Bronchial epithelial cell (primary cell): Measurements from ENCODE around the gene SPTBN1. TPM values are rescaled to one million over a fixed set of nuclear protein-coding genes. Genes with fewer than 3 reads are reported as not detected.
"Not testable (repeated sequence)": the region's sequence is repeated elsewhere in the genome, so short reads cannot be mapped to it uniquely, and the experiment has no call there.

Experiments
- DNase-seq: peaks from one replicate; pipeline ENCODE4 v3.0.0-alpha.2; 2010; ENCODE audit warnings: low read depth
- FAIRE-seq: peaks from 2 replicates; lab custom pipeline; 2011; peaks lifted over from hg19 to GRCh38; lab: Jason Lieb, UNC
- H3K27me3 ChIP-seq: 2 replicates; pipeline ENCODE4 v1.5.1; 2011; ENCODE audit warnings: low read length; ENCODE audit not compliant: control insufficient read depth, insufficient read depth
- H3K36me3 ChIP-seq: 2 replicates; pipeline ENCODE4 v1.5.1; 2011; ENCODE audit warnings: low read length; ENCODE audit not compliant: control insufficient read depth, insufficient read depth
- H3K4me3 ChIP-seq: 2 replicates; pipeline ENCODE4 v1.5.1; 2011; ENCODE audit warnings: mild to moderate bottlenecking, low read depth, low read length, control low read depth
- CTCF ChIP-seq: IDR thresholded peaks from 2 replicates; pipeline ENCODE4 v1.5.1; 2011; ENCODE audit warnings: mild to moderate bottlenecking, moderate library complexity, low read length, control low read depth, inconsistent platforms; ENCODE audit not compliant: insufficient read depth, severe bottlenecking
- total RNA-seq: library from RNA; depleted of rRNA; stranded (reverse); fragments of >200 nt; gene quantifications from 2 replicates; pipeline ENCODE4 v1.2.1, GENCODE V29; 2014

The SPTBN1 gene
- total RNA-seq, 1 donor from 2014 or later: 339 TPM

- no peak for FAIRE-seq
- Histone ChIP-seq H3K36me3 (no peaks in the 10 kb centered on the region), H3K27me3 (no peaks in the 10 kb centered on the region), H3K4me3 (no peak overlapping the region)
- no peak for DNase-seq
- TF ChIP-seq CTCF: no peak
Observed at GRCh38 chr2:54512663-54513362, 56.7 kb downstream of the SPTBN1 start.

- DNase-seq: no peak
- TF ChIP-seq CTCF: no peak
- no peak for FAIRE-seq
- H3K4me3 ChIP-seq: no peak overlapping the region
- no peaks in the 10 kb centered on the region for H3K27me3 ChIP-seq
- no peaks in the 10 kb centered on the region for H3K36me3 ChIP-seq
Observed at GRCh38 chr2:54513363-54513715, 57.2 kb downstream of the SPTBN1 start.

GRCh38 chr2:54514822-54515569 is 58.9 kb downstream of the SPTBN1 start:
- no peak for TF ChIP-seq CTCF
- no peak for FAIRE-seq
- no peak overlapping the region for H3K4me3 ChIP-seq

GRCh38 chr2:54516842-54517241 is 60.7 kb downstream of the SPTBN1 start:
- FAIRE-seq (no peak), DNase-seq (no peak)
- no peak for TF ChIP-seq CTCF
- no peak overlapping the region for H3K4me3 ChIP-seq
- no peaks in the 10 kb centered on the region for H3K27me3 ChIP-seq
- H3K36me3 ChIP-seq: no peaks in the 10 kb centered on the region

More at GRCh38 chr2:54514822-54515569, 58.9 kb downstream of the SPTBN1 start:
- Histone ChIP-seq H3K36me3 (no peaks in the 10 kb centered on the region), H3K27me3 (no peaks in the 10 kb centered on the region)
- no peak for DNase-seq

GRCh38 chr2:54518016-54518415 is 61.9 kb downstream of the SPTBN1 start:
- not testable (repeated sequence) for FAIRE-seq, H3K36me3 ChIP-seq, H3K4me3 ChIP-seq, H3K27me3 ChIP-seq
- DNase-seq: peak; percentile 63

- Histone ChIP-seq H3K27me3 (no peaks in the 10 kb centered on the region), H3K4me3 (no peak overlapping the region), H3K36me3 (no peaks in the 10 kb centered on the region)
- no peak for TF ChIP-seq CTCF
- FAIRE-seq (no peak), DNase-seq (no peak)
Observed at GRCh38 chr2:54518430-54518829, 62.3 kb downstream of the SPTBN1 start.
